ENCODE data around the gene ACSM6.
A peak's percentile ranks its signal among the peaks of the same experiment; 100 is the strongest.

ACSM6 gene

GRCh38 chr10:95245425-95246055, 51.5 kb downstream of the ACSM6 start:
- no peak for DNase-seq (ENCODE audit: low read depth in 2 of 2)

GRCh38 chr10:95246582-95247051, 52.6 kb downstream of the ACSM6 start:
- DNase-seq (ENCODE audit: low read depth in 2 of 2): peak; percentile 15 to 24

GRCh38 chr10:95247200-95247880, 53.3 kb downstream of the ACSM6 start:
- no peak for DNase-seq (ENCODE audit: low read depth in 2 of 2)

- DNase-seq (ENCODE audit: low read depth in 2 of 2): no peak
Measured at GRCh38 chr10:95247881-95248583, 54.0 kb downstream of the ACSM6 start.

GRCh38 chr10:95248989-95249388, 55.0 kb downstream of the ACSM6 start:
- DNase-seq (ENCODE audit: low read depth in 2 of 2): no peak

GRCh38 chr10:95249467-95249866, 55.4 kb downstream of the ACSM6 start:
- DNase-seq (ENCODE audit: low read depth in 2 of 2): no peak

- no peak for DNase-seq (ENCODE audit: low read depth in 2 of 2)
Measured at GRCh38 chr10:95250856-95251255, 56.8 kb downstream of the ACSM6 start.

- DNase-seq (ENCODE audit: low read depth in 2 of 2): no peak
Measured at GRCh38 chr10:95253007-95253406, 59.0 kb downstream of the ACSM6 start.

- no peak for DNase-seq (ENCODE audit: low read depth in 2 of 2)
Measured at GRCh38 chr10:95253686-95254085, 59.6 kb downstream of the ACSM6 start.

- no peak for DNase-seq (ENCODE audit: low read depth in 2 of 2)
Measured at GRCh38 chr10:95254629-95255028, 60.6 kb downstream of the ACSM6 start.

- no peak for DNase-seq (ENCODE audit: low read depth in 2 of 2)
Measured at GRCh38 chr10:95256268-95256667, 62.2 kb downstream of the ACSM6 start.

GRCh38 chr10:95257849-95258248, 63.8 kb downstream of the ACSM6 start:
- no peak for DNase-seq (ENCODE audit: low read depth in 2 of 2)

- DNase-seq (ENCODE audit: low read depth in 2 of 2): no peak
Measured at GRCh38 chr10:95260397-95260881, 66.4 kb downstream of the ACSM6 start.

GRCh38 chr10:95260909-95261552, 67.0 kb downstream of the ACSM6 start:
- no peak for DNase-seq (ENCODE audit: low read depth in 2 of 2)

- no peak for DNase-seq (ENCODE audit: low read depth in 2 of 2)
Measured at GRCh38 chr10:95261926-95262325, 67.9 kb downstream of the ACSM6 start.

- no peak for DNase-seq (ENCODE audit: low read depth in 2 of 2)
Measured at GRCh38 chr10:95262763-95263518, 68.9 kb downstream of the ACSM6 start.

- no peak for DNase-seq (ENCODE audit: low read depth in 2 of 2)
Measured at GRCh38 chr10:95263864-95264226, 69.8 kb downstream of the ACSM6 start.

- no peak for DNase-seq (ENCODE audit: low read depth in 2 of 2)
Measured at GRCh38 chr10:95264227-95265051, 70.4 kb downstream of the ACSM6 start.

- DNase-seq (ENCODE audit: low read depth in 2 of 2): no peak
Measured at GRCh38 chr10:95265572-95265971, 71.5 kb downstream of the ACSM6 start.

- no peak for DNase-seq (ENCODE audit: low read depth in 2 of 2)
Measured at GRCh38 chr10:95266674-95267095, 72.6 kb downstream of the ACSM6 start.

GRCh38 chr10:95267251-95267650, 73.2 kb downstream of the ACSM6 start:
- no peak for DNase-seq (ENCODE audit: low read depth in 2 of 2)

Measured in activated CD8-positive, alpha-beta memory T cell treated with anti-CD3 and anti-CD28 coated beads for 4 hours (primary cell).